ENCODE measurements around the gene DNAJB14.
A peak's percentile ranks its signal among the peaks of the same experiment; 100 is the strongest.
"Not testable (repeated sequence)": the region's sequence is repeated elsewhere in the genome, so short reads cannot be mapped to it uniquely, and the experiment has no call there.

The DNAJB14 gene

DNA sequence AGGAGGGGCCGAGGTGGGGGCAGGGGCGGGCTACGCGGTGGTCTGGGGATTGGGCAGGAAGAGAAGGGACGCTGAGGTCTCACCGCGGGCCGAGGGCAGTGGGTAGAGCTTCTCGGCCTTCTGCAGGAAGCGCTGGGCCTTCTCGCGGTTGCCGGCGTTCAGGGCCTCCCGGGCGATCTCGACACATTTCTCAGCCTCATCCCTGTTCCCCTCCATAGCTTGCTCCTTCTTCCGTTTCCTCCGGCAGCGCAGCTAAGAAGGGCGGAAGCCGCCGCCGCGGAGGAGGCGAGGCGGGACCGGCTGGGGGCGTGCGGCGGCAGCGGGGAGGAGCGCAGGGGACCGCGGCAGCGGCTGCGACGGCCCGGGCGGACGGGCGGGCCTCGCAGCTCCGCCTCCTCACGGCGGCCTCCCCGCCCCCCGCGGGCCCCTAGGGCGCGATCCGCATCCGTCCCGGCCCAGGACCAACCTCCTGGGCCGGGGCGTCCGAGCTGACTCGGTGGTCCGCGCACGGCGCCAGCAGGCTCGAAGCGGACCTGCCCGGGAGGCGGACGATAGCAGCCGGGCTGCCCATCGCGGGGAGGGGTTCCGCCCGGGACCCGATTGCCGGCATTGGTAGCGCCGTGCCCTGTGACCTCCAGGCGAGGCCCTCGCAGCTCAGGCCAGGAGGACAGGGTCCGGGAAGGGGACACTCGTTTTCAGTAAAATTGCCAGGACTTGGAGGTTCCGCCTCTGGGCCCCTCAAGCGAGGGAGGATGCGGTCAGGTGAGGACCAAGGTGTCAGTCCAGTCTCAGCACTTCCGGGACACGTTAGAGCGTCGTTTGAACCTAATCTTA lies at the start of gene DNAJB14:
Gene DNAJB14, minus strand, starts transcription at position 263 of the 834 bp plus-strand sequence. Its CDS starts 47 bp downstream, at position 216.
- peak; percentile 85 for DNase-seq (ENCODE audit: low read depth)

- no peak for DNase-seq (ENCODE audit: low read depth)
These were observed 45.3 kb upstream of the DNAJB14 start for GRCh38 chr4:99991741-99992140.

DNA sequence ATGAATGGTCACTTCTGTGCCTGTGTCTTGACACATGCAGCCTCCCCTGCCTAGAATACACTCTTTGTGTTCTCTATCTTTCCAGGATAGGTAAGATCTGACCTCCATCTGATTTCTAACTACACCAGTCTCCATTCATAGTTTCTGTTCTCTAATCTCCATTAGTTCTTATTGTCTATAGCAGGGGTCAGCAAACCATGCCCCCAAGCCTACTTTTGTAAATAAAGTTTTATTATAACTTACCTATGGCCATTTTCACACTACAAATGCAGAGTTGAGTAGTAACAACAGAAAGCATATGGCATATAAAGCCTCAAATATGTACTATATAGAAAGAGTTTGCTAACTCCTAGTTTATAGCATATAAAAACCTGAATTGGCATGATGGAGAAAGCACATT lies 41.3 kb upstream of the DNAJB14 start:
- no peak for DNase-seq (ENCODE audit: low read depth)

DNA sequence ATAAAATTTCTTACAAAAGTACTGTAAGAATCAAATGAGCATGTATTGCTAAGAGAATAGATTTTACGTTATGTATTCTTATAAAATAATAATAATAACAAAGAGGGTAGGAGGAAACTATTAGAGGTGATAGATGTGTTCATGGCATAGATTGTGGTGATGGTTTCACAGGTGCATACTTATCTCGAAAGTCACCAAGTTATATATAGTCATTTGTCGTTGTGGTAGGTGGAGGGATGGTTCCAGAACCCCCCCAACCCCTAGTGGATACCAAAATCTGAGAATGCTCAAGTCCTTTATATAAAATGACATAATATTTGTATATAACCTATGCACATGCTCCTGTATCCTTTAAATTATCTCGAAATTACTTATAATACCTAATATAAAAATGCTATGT lies 40.4 kb upstream of the DNAJB14 start:
- no peak for DNase-seq (ENCODE audit: low read depth)

- DNase-seq (ENCODE audit: low read depth), result no peak
These were observed 37.0 kb upstream of the DNAJB14 start for GRCh38 chr4:99983289-99983943.

- DNase-seq (ENCODE audit: low read depth), result no peak
These were observed 33.5 kb upstream of the DNAJB14 start for GRCh38 chr4:99979872-99980271.

DNA sequence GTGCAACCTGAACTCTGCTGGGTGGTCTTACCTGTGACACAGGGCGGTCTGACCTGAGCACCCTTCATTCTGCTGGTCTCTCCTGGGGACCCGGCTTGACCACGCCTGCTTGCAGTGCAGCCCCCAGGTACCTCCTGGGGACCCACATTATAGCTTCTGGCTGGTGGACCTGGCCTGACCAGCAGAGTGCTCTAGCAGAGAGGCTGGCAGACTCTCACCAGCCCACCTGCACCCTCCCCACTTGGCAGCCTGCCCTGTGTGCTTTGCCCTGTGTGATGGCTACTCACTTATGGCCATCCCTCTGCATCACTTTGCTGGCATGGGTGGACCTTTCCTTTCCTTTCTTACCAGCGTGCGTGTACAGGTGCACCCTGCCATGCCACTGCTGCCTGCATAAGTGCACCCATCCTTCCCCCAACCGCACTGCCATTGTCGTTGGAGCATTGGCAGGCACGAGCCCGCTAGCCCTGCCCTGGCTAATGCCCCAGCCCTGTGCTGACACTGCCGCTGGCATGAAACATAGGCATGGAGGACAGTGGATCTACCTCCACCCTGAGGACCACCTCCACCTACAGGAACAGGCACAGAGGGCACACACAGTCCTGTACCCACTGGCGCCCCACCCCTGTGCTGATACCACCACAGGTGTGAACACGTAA lies 25.2 kb upstream of the DNAJB14 start:
- DNase-seq (ENCODE audit: low read depth), result no peak

DNA sequence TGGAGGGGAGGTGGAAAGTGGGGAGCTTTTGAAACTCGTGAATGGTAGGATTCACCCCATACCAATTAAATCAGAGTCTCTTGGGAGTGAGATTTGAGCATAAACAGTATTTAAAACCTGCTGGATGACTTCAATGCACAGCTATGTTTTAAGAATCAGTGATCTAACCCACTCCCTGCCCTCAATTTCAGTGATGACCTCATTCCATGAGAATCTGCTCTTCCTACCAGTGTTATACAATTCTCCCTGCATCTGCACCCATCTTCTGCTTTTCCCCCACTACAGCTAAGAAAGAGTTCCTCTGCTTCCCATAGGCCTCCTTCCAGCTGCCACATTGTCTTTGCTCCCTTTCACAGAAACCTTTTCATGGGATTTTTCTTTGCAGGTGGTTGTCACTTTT lies 21.9 kb upstream of the DNAJB14 start:
- DNase-seq (ENCODE audit: low read depth), result peak; percentile 25

GRCh38 chr4:99966692-99967091 lies 20.3 kb upstream of the DNAJB14 start:
- peak; percentile 45 for DNase-seq (ENCODE audit: low read depth)

DNA sequence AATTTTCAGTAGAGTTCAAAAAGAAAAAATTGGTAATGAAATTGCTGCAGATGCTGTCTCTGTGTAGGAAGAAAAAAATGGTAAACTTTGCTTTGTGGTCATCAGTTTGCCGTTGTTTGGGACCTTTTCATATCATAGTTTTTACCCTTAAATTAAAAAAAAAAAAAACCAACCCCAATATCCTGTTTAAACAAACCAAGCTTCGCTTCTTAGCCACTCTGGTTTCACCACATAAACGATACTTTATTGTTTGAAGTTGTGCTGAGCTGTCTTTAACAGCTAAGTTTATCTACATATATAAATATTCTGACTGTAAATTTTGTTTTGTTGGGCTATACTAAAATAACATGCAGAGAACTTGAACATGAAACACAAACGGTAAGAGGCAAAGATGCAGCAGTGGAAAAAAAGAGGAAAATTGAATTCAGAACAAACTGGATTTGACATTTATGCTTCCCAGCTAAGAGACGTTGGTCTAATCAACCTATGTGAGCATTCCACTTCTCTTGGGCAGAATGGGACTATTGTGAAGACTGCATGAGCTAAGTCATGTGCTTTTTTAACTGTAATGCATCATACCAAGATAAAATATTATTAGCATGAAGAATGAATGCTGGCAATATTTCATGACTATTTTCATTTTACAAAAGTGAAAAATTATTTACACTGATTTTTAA lies 19.4 kb upstream of the DNAJB14 start:
- DNase-seq (ENCODE audit: low read depth), result no peak

DNA sequence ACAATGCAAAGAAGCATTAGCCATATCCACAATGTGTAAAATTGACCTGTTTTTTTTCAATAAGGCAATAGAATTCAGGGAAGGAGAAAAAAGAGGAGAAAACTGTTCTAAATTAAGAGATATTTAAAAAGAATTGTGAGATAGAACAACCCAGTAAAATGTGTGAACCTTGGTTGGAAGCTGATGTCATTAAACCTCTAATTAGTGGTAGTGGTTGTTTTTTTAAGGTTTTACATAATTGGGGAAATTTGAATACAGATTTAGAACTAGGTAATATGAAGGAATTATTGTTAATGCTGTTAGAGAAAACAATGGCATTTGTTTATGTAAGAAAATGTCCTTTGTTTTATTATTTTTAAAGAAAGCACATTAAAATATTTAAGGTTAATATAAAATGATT lies 18.8 kb upstream of the DNAJB14 start:
- DNase-seq (ENCODE audit: low read depth), result no peak

DNA sequence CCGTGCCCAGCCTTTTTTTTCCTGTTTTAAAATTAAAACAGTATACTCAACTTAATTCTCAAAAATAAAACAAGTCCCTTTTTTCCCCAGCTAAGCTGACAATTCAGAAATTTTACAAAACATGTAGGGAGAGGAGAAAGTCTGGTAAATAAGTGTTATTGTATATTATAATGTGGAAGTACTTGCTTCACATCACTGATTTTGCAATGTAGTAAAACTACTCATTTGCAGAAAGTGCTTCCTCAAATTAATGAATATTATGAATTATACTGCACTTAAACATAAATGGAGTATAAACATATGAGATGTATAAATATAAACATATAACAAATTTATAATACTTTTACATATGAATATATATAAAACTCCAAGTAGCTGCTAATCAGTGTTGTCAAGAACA lies 15.3 kb upstream of the DNAJB14 start:
- DNase-seq (ENCODE audit: low read depth), result no peak

GRCh38 chr4:99960648-99961047 lies 14.2 kb upstream of the DNAJB14 start:
- DNase-seq (ENCODE audit: low read depth), result no peak

DNA sequence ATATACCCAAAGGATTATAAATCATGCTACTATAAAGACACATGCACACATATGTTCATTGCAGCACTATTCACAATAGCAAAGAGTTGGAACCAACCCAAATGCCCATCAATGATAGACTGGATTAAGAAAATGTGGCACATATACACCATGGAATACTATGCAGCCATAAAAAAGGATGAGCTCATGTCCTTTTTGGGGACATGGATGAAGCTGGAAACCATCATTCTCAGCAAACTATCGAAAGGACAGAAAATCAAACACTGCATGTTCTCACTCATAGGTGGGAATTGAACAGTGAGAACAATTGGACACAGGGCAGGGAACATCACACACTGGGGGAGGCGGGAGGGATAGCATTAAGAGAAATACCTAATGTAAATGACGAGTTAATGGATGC lies 11.8 kb upstream of the DNAJB14 start:
- not testable (repeated sequence) for DNase-seq (ENCODE audit: low read depth)

DNA sequence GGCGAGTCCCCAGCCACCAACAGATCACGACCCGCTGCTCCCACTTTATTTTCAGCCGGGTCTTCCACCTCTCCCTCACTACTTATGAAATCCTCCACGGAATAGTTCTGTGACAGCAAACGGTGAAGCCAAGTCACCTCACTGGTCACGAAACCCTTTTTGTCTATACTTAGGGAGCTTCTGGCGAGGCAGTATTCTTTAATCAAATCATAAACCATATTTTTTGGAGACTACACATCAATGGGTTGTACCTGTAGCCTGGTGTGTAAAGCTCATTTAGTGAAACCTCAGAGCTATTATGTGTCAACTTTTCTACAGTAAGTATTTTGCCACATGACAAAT lies 4.5 kb upstream of the DNAJB14 start:
- no peak for DNase-seq (ENCODE audit: low read depth)

GRCh38 chr4:99949999-99950912 lies 3.8 kb upstream of the DNAJB14 start, which contains the start of gene H2AZ1:
Gene H2AZ1, minus strand, starts transcription at chr4:99950275. Its CDS starts 105 bp downstream, at chr4:99950170.
- peak; percentile 99 for DNase-seq (ENCODE audit: low read depth)

GRCh38 chr4:99949034-99949998 lies 2.9 kb upstream of the DNAJB14 start:
- peak; percentile 89 for DNase-seq (ENCODE audit: low read depth)

DNA sequence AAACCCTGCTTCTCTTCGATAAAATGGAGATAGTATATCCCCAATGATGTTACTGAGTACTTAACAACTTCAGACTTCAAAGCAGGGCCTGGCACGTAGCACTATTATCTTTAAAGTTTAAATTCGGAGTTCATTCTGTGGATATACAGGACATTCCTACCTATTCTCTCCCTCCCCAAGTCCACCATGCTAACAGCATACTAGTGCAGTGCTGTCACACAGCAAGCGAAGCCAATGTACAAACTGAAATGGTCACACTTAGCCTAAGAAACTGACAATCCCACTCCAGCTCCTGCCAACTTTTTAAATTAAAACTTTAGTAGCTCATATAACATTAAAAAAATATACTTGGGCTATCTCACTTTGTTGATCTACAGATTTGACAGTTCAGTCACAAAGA lies 1.2 kb upstream of the DNAJB14 start:
- DNase-seq (ENCODE audit: low read depth), result no peak

GRCh38 chr4:99947190-99947578 lies 766 bp upstream of the DNAJB14 start:
- no peak for DNase-seq (ENCODE audit: low read depth)

DNA sequence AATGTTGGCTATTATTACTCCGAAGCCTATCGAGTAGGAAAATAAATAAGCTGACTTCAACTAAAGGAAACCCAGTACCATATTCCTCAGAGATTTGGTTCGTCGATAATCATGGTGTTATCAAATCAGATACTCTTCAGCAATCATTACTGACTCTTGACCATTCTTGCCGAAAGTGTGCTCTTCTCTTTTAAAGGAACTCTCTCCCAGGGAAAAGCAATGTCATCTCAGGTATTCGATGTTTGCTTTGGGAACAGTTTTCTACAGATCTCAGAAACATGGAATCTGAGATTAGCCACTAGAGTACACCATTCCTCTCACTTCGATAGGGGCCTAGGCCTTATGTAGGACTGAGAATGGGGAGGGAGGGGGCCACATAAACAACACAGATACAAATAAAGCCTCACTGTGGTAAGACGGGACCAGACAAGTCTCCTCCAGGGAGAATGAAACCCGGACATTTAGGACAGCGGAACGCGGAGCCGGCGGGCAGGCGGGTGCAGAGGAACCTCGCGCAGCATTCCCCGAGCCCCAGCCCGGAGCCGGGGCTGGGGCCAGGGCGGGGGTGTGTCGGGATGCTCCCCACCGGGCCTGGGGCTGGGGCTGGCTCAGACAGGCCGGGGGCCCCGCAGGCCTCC lies 581 bp downstream of the DNAJB14 start:
- DNase-seq (ENCODE audit: low read depth), result no peak
